GM19397 (cell line): ENCODE measurements around the gene NEUROG2.
A peak's percentile ranks its signal among the peaks of the same experiment; 100 is the strongest.
"Not testable (repeated sequence)": the region's sequence is repeated elsewhere in the genome, so short reads cannot be mapped to it uniquely, and the experiment has no call there.

Source experiments
- ATAC-seq: cut with Tn5 transposase; IDR thresholded peaks from one replicate; pipeline ENCODE4 v1.9.1; 2021; ENCODE audit warnings: mild to moderate bottlenecking, moderate library complexity; ENCODE audit not compliant: unreplicated experiment

Gene NEUROG2

GRCh38 chr4:112516066-112516470 lies at the start of gene NEUROG2:
Gene NEUROG2, minus strand, starts transcription at chr4:112516180. Its CDS starts 705 bp downstream, at chr4:112515475.
- no peak for ATAC-seq

- ATAC-seq: no peak
Observed at GRCh38 chr4:112564706-112565270, 48.8 kb upstream of the NEUROG2 start.

DNA sequence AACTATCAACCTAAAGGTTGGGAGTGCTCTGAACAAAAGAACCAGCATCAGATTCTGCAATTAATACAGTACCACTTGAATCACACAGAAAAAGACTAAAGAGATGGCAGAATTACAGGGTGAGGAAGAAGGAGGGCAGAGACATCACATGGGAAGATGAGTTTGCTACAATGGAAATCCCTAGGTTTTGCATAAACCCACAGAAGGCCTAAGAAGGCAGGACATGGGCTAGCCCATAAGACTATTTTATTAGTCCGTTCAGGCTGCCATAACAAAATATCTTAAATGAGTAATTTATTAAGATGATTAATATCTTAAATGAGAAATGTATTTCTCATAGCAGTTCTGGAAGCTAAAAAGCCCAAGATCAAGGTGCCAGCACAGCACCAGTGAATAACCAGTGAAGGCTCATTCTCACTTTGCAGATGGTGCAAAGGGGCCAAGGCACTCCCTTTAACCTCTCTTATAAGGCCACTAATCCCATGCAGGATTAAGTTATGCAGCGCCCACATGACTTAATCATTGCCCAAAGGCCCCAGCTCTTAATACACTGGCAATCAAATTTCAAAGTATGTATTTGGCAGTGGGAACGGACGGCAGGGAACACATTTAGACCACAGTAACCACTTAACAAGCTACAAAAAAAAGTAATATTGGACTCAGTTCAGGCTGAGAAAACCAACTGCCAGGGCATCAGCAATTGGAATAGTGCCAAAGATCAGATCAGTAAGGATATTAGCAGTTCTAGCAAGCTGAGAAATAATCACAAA lies 47.6 kb upstream of the NEUROG2 start:
- peak; percentile 66 for ATAC-seq

- no peak for ATAC-seq
Observed at GRCh38 chr4:112562254-112562879, 46.4 kb upstream of the NEUROG2 start.

- ATAC-seq: no peak
Observed at GRCh38 chr4:112560084-112560483, 44.1 kb upstream of the NEUROG2 start.

DNA sequence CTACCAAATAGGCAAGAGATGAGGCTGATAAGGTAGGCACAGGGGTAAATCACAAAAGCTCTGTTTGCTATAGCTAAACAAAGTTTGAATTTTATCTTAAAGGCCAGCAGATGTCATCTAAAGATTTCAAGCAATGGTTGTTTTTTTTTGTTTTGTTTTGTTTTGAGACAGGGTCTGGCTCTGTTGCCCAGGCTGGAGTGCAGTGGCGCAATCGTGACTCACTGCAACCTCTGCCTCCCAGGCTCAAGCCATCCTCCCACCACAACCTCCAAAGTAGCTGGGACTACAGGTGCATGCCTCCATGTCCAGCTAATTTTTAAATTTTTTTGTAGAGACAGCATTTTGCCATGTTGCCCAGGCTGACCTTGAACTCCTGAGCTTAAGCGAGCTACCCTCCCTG lies 43.1 kb upstream of the NEUROG2 start:
- ATAC-seq: no peak

DNA sequence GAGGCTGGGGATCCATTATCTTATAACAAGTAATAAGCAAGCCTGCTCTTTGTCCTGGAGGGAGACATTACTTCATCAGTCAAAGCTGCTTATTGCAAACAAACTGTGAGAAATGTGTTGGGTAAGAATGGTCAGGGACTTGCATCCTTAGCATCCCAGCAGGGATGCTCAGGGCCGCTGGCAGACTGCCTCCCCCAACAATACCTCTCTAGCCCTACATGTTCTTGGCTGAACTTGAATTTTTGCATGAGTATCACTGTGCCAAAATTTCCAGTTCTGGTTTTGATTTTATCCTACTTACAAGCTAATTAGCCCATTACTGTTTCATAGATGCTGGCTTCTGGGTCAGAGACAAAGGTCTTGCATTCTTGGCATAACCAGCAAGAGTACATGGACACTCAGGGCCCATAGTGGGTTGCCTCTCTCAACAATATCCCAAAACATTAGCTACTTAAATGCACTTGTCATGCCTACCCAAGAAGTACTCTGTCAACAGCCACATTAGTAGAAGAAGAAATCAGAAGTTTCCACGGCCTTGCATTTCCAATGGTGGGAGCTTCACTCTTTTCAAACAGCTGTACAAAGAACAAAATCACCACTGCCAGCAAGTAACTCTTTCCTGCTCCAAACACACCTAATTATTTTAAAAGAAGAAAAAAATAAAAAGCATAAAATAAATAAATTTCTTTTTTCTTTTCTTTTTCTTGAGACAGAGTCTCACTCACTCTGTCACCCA lies 41.9 kb upstream of the NEUROG2 start:
- no peak for ATAC-seq

GRCh38 chr4:112554271-112554670 lies 38.3 kb upstream of the NEUROG2 start:
- not testable (repeated sequence) for ATAC-seq

GRCh38 chr4:112552668-112553067 lies 36.7 kb upstream of the NEUROG2 start:
- no peak for ATAC-seq

- no peak for ATAC-seq
Observed at GRCh38 chr4:112550728-112551127, 34.7 kb upstream of the NEUROG2 start.

DNA sequence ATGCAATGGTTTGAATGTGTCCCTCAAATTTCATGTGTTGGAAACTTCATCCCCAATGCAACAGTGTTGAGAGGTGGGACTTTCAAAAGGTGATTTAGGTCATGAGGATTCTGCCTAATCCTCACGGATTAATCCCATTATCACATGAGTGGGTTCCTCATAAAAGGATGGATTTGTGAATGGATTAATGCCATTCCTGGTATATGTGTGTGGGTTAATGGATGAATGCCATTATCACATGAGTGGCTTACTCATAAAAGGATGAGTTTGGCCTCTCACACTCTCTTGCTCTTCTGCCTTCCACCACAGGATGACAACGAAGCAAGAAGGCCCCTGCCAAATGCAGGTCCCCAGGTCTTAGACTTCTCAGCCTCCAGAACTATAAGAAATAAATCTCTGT lies 30.5 kb upstream of the NEUROG2 start:
- no peak for ATAC-seq

- ATAC-seq: no peak
Observed at GRCh38 chr4:112545346-112545745, 29.4 kb upstream of the NEUROG2 start.

DNA sequence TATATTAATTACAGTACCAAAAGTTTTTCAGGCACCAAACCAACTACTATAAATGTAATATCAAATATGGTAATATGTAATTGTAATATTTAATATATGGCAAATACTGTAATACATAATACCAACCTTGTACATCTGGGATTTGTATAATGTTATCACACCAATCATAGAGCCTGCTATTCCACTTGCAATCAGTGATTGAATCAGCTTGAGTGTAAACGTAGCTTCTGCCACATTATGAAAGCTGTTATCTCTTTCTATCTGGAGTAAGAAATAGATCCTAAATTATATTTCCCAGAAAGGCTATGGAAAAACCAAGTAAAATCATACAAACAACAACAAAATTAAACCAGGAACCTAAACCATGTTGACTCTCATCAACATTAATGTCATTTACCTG lies 24.7 kb upstream of the NEUROG2 start:
- ATAC-seq: no peak

GRCh38 chr4:112536123-112536522 lies 20.1 kb upstream of the NEUROG2 start:
- no peak for ATAC-seq

GRCh38 chr4:112532267-112532666 lies 16.3 kb upstream of the NEUROG2 start:
- ATAC-seq: no peak

GRCh38 chr4:112531146-112531545 lies 15.2 kb upstream of the NEUROG2 start:
- ATAC-seq: no peak

GRCh38 chr4:112526061-112526460 lies 10.1 kb upstream of the NEUROG2 start:
- no peak for ATAC-seq

DNA sequence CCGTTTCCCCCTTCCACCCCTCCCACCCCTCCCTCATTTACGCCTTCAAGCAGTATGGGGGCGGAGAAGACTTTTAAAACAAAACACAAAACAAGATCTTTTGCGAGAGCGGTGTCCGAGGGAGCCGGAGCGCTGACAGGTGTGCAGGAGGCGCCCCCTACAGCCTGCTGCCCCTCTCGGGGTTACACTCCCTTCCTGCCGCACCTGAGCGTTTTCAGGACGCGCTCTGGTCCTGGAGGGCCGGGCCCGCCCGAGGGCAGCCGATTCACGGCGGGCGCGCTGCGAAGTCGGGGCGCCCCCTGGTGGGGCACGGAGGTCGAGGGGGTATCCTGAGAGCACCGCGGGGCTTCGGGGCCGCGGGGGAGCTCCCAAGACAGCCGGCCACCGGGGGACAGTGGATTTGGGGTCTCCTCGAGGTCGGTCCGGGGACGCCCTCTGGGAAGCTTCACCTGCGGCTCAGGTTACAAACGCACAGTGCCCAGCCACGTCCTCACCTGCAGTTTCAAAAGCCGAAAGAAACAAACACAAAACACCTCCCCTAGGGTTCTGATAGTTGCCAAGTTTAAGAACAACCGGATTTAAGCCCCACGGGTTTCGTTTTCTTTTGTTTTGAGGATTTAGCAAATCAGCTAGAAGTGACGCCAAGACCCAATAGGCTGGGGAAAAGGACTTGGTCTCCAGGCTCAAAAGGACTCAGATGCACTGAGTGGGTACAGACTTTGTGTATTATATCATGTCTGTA lies 8.0 kb upstream of the NEUROG2 start:
- peak; percentile 74 for ATAC-seq

GRCh38 chr4:112523008-112523721 lies 7.2 kb upstream of the NEUROG2 start:
- peak; percentile 46 for ATAC-seq

DNA sequence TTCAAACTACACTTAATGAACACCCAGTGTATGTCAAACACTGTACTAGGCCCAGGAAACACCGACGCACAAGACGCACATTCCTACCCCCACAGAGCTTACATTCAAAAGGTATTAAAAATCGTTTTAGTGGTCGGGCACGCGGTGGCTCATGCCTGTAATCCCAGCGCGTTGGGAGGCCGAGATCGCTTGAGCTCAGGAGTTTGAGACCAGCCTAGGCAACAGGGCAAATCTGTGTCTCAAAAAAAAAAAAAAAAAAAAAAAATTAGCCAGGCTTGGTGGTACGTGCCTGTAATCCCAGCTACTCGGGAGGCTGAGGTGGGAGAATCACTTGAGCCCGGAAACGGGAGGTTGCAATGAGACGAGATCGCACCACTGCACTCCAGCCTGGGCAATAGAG lies 6.5 kb upstream of the NEUROG2 start:
- not testable (repeated sequence) for ATAC-seq
